ENCODE measurements around the gene TMEM42.
"Not testable (repeated sequence)": the region's sequence is repeated elsewhere in the genome, so short reads cannot be mapped to it uniquely, and the experiment has no call there.

The TMEM42 gene
- long read RNA-seq, donor 1, transcript TMEM42-202 (2 exons, 3,071 nt): minor isoform, 5 of 15 reads
- long read RNA-seq, donor 1, transcript TMEM42-201 (3 exons, 1,026 nt): major isoform, 10 of 15 reads
- long read RNA-seq, donor 1, partial matches to known transcripts: 0 of 15 reads
- long read RNA-seq, donor 1, other reads (novel, unspliced or antisense): 0 of 15 reads
- long read RNA-seq, donor 2, transcript TMEM42-201 (3 exons, 1,026 nt): major isoform, 6 of 9 reads
- long read RNA-seq, donor 2, partial matches to known transcripts: 0 of 9 reads
- long read RNA-seq, donor 2, other reads (novel, unspliced or antisense): 0 of 9 reads
- long read RNA-seq, donor 3, partial matches to known transcripts: 0 of 2 reads
- long read RNA-seq, donor 3, other reads (novel, unspliced or antisense): 0 of 2 reads
- long read RNA-seq, donor 4, transcript TMEM42-201 (3 exons, 1,026 nt): major isoform, 9 of 24 reads
- long read RNA-seq, donor 4, transcript TMEM42-202 (2 exons, 3,071 nt): major isoform, 9 of 24 reads
- long read RNA-seq, donor 4, partial matches to known transcripts: 6 of 24 reads
- long read RNA-seq, donor 4, other reads (novel, unspliced or antisense): 0 of 24 reads
- long read RNA-seq, donor 5, transcript TMEM42-201 (3 exons, 1,026 nt): major isoform, 6 of 15 reads
- long read RNA-seq, donor 5, partial matches to known transcripts: 6 of 15 reads
- long read RNA-seq, donor 5, other reads (novel, unspliced or antisense): 0 of 15 reads
- long read RNA-seq, donor 6, transcript TMEM42-201 (3 exons, 1,026 nt): major isoform, 6 of 16 reads
- long read RNA-seq, donor 6, partial matches to known transcripts: 7 of 16 reads
- long read RNA-seq, donor 6, other reads (novel, unspliced or antisense): 0 of 16 reads
- long read RNA-seq, donor 7, transcript TMEM42-201 (3 exons, 1,026 nt): major isoform, 16 of 21 reads
- long read RNA-seq, donor 7, transcript TMEM42-202 (2 exons, 3,071 nt): minor isoform, 5 of 21 reads
- long read RNA-seq, donor 7, partial matches to known transcripts: 0 of 21 reads
- long read RNA-seq, donor 7, other reads (novel, unspliced or antisense): 0 of 21 reads
- long read RNA-seq, donor 8, transcript TMEM42-201 (3 exons, 1,026 nt): major isoform, 7 of 20 reads
- long read RNA-seq, donor 8, partial matches to known transcripts: 11 of 20 reads
- long read RNA-seq, donor 8, other reads (novel, unspliced or antisense): 0 of 20 reads

- DNase-seq: peak; percentile 98
Measured at GRCh38 chr3:44861412-44862225, at the start of gene TMEM42. Gene TMEM42, plus strand, starts transcription at chr3:44861912. Its CDS starts 13 bp downstream, at chr3:44861925.

GRCh38 chr3:44814751-44815150 lies 47.0 kb upstream of the TMEM42 start:
- DNase-seq: no peak

- DNase-seq: not testable (repeated sequence)
Measured at GRCh38 chr3:44816334-44816733, 45.4 kb upstream of the TMEM42 start.

- DNase-seq: not testable (repeated sequence)
Measured at GRCh38 chr3:44821206-44821605, 40.5 kb upstream of the TMEM42 start.

- no peak for DNase-seq
Measured at GRCh38 chr3:44825264-44825925, 36.3 kb upstream of the TMEM42 start.

GRCh38 chr3:44827196-44827595 lies 34.5 kb upstream of the TMEM42 start:
- DNase-seq: no peak

DNA sequence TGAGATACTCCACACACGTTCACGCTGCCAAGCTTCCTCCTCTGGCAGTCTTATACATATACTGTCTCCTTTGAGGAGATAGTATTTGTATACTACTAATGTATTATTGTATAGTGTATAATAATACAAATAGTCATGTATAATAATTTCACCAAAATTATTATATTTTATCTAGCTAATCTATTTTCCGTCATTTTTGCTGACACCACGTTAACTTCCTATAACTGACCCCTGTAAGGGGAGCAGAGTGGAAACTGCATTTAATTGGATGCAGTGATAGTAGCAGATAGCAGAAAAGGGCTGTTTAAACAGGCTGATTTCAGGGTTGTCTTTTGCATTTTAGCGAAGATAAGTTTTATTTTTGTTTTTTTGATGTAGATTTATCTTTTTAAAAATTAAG lies 30.5 kb upstream of the TMEM42 start:
- DNase-seq: no peak

GRCh38 chr3:44832032-44832431 lies 29.7 kb upstream of the TMEM42 start:
- DNase-seq: no peak

GRCh38 chr3:44832965-44833364 lies 28.7 kb upstream of the TMEM42 start:
- no peak for DNase-seq

- DNase-seq: no peak
Measured at GRCh38 chr3:44833394-44833793, 28.3 kb upstream of the TMEM42 start.

- no peak for DNase-seq
Measured at GRCh38 chr3:44835684-44836083, 26.0 kb upstream of the TMEM42 start.

- no peak for DNase-seq
Measured at GRCh38 chr3:44842376-44842775, 19.3 kb upstream of the TMEM42 start.

- DNase-seq: no peak
Measured at GRCh38 chr3:44845528-44846520, 15.9 kb upstream of the TMEM42 start.

DNA sequence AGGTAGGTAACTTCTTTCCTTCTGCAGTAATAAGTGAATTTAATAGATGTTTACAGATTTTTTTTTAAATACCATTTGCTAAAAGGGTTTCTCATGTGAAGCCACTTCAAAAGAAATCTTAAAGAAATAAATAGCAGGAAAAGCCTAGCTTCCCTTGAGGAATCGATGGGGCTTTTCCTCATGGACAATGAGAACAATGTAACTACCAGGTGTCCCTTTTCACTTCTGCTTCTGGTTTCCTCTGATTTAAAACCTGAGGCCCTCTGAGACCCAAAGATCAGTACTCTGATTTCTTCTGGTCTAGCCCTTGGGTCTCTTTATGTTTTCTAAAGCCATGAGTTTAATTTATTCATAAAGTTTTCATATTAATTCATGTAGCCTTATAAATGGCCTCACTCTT lies 13.1 kb upstream of the TMEM42 start:
- DNase-seq: no peak

DNA sequence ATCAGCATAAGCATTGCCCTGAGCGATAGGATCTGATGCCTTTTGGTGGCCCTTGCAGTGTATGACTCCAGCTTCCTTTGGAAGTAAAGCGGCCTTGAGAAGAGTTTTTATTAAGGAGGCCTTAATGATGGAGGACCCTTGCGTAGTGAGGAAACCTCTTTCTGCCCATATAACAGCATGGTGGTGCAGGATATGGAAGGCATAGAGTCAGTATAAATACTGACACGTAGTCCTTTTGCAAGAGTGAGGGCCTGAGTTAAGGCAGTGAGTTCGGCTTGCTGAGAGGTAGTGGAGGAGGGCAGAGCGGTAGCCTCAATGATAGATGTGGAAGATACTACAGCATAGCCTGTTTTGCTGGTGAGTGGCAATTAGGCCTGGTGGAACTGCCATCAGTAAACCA lies 5.0 kb upstream of the TMEM42 start:
- DNase-seq: not testable (repeated sequence)

DNA sequence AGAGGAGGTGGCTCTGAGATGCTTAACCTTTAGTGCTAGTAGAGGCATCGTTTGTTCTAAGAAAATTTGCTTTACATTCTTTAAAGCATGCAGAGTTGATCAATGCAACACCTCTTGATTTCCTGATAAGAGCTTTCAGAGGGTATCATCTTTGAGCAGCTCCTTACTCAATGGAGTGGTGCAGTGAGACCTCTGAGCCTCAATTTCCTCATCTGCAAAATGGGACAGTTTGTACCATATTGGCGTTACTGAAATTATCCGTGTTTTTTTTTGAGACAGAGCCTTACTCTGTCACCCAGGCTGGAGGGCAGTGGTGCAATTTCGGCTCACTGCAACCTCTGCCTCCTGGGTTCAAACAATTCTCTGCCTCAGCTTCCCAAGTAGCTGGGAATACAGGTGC lies 1.6 kb upstream of the TMEM42 start:
- no peak for DNase-seq

DNA sequence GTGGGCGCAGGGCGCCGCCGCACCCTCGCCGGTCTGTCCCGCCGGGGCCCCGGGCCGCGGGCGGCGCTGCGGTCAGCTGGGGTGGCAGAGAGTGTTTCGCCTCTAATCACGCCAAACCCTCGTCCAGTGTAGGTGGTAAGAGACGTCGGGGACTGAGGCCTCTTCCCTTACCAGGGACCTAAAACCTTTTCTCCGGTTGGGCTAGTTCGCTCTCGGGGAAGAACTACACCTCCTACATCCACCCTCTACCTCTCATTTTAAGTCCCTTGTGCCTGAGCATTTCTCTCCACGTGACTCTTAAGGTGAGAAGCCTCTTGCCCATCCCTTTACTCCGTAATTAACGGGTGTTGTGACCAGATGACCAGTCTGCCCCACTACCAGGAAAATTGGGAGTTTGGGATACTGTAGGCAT lies 520 bp downstream of the TMEM42 start:
- peak; percentile 64 for DNase-seq

- no peak for DNase-seq
Measured at GRCh38 chr3:44865272-44866035, 3.7 kb downstream of the TMEM42 start.
